Measurements from ENCODE around the gene RRBP1. TPM values are rescaled to one million over a fixed set of nuclear protein-coding genes. Genes with fewer than 3 reads are reported as not detected.

The RRBP1 gene
- total RNA-seq, 1 experiment from 2014 or later = 3.7 TPM

- no peaks in the 10 kb centered on the region for H3K36me3 ChIP-seq (ENCODE audit: insufficient read depth, low read length)
- H3K79me2 ChIP-seq (ENCODE audit: low read length) = no peaks in the 10 kb centered on the region
- no peak overlapping the region for H3K27ac ChIP-seq (ENCODE audit: low read length)
- H3K9me2 ChIP-seq (replicated peaks; ENCODE audit: insufficient read depth, low read length) = no peaks in the 10 kb centered on the region
- H3K9me3 ChIP-seq (ENCODE audit: low read length) = no peaks in the 10 kb centered on the region
- H4K20me1 ChIP-seq (ENCODE audit: insufficient read depth, low read depth, low read length) = no peaks in the 10 kb centered on the region
- no peaks in the 10 kb centered on the region for H3K27me3 ChIP-seq (ENCODE audit: low read length)
- no peak overlapping the region for H3K9ac ChIP-seq (ENCODE audit: low read length)
- H2AFZ ChIP-seq (ENCODE audit: low read length) = no peak overlapping the region
- H3K4me2 ChIP-seq (ENCODE audit: low read depth, low read length, poor library complexity, severe bottlenecking) = no peak overlapping the region
- H3K4me1 ChIP-seq (ENCODE audit: low read length) = no peaks in the 10 kb centered on the region
- no peak for DNase-seq
- H3K4me3 ChIP-seq (ENCODE audit: low read length) = no peak overlapping the region
These were observed 44.6 kb downstream of the RRBP1 start for GRCh38 chr20:17637413-17637780.

GRCh38 chr20:17636523-17637412 is 45.3 kb downstream of the RRBP1 start:
- H4K20me1 ChIP-seq (ENCODE audit: insufficient read depth, low read depth, low read length) = no peaks in the 10 kb centered on the region
- no peak overlapping the region for H2AFZ ChIP-seq (ENCODE audit: low read length)
- no peak for DNase-seq
- H3K27me3 ChIP-seq (ENCODE audit: low read length) = no peaks in the 10 kb centered on the region
- H3K9ac ChIP-seq (ENCODE audit: low read length) = no peak overlapping the region
- H3K4me3 ChIP-seq (ENCODE audit: low read length) = no peak overlapping the region
- H3K9me2 ChIP-seq (replicated peaks; ENCODE audit: insufficient read depth, low read length) = no peaks in the 10 kb centered on the region
- no peak overlapping the region for H3K4me2 ChIP-seq (ENCODE audit: low read depth, low read length, poor library complexity, severe bottlenecking)
- H3K27ac ChIP-seq (ENCODE audit: low read length) = no peak overlapping the region
- no peaks in the 10 kb centered on the region for H3K36me3 ChIP-seq (ENCODE audit: insufficient read depth, low read length)
- H3K79me2 ChIP-seq (ENCODE audit: low read length) = no peaks in the 10 kb centered on the region
- no peaks in the 10 kb centered on the region for H3K4me1 ChIP-seq (ENCODE audit: low read length)
- no peaks in the 10 kb centered on the region for H3K9me3 ChIP-seq (ENCODE audit: low read length)

- Histone ChIP-seq H3K27ac (ENCODE audit: low read length) (no peak overlapping the region), H3K4me1 (ENCODE audit: low read length) (no peaks in the 10 kb centered on the region), H3K79me2 (ENCODE audit: low read length) (no peaks in the 10 kb centered on the region), H4K20me1 (ENCODE audit: insufficient read depth, low read depth, low read length) (no peaks in the 10 kb centered on the region), H3K9ac (ENCODE audit: low read length) (no peak overlapping the region), H2AFZ (ENCODE audit: low read length) (no peak overlapping the region), H3K36me3 (ENCODE audit: insufficient read depth, low read length) (no peaks in the 10 kb centered on the region), H3K27me3 (ENCODE audit: low read length) (no peaks in the 10 kb centered on the region), H3K9me3 (ENCODE audit: low read length) (no peaks in the 10 kb centered on the region), H3K9me2 (replicated peaks; ENCODE audit: insufficient read depth, low read length) (no peaks in the 10 kb centered on the region), H3K4me3 (ENCODE audit: low read length) (no peak overlapping the region), H3K4me2 (ENCODE audit: low read depth, low read length, poor library complexity, severe bottlenecking) (no peak overlapping the region)
- no peak for DNase-seq
These were observed 46.5 kb downstream of the RRBP1 start for GRCh38 chr20:17635332-17636244.

- H3K27me3 ChIP-seq (ENCODE audit: low read length) = no peaks in the 10 kb centered on the region
- no peak overlapping the region for H3K4me3 ChIP-seq (ENCODE audit: low read length)
- no peak overlapping the region for H3K27ac ChIP-seq (ENCODE audit: low read length)
- no peaks in the 10 kb centered on the region for H3K79me2 ChIP-seq (ENCODE audit: low read length)
- H3K9me3 ChIP-seq (ENCODE audit: low read length) = no peaks in the 10 kb centered on the region
- no peak overlapping the region for H3K4me2 ChIP-seq (ENCODE audit: low read depth, low read length, poor library complexity, severe bottlenecking)
- H3K9ac ChIP-seq (ENCODE audit: low read length) = no peak overlapping the region
- no peaks in the 10 kb centered on the region for H3K36me3 ChIP-seq (ENCODE audit: insufficient read depth, low read length)
- no peak for DNase-seq
- H3K9me2 ChIP-seq (replicated peaks; ENCODE audit: insufficient read depth, low read length) = no peaks in the 10 kb centered on the region
- no peaks in the 10 kb centered on the region for H3K4me1 ChIP-seq (ENCODE audit: low read length)
- no peaks in the 10 kb centered on the region for H4K20me1 ChIP-seq (ENCODE audit: insufficient read depth, low read depth, low read length)
- H2AFZ ChIP-seq (ENCODE audit: low read length) = no peak overlapping the region
These were observed 47.2 kb downstream of the RRBP1 start for GRCh38 chr20:17634661-17635331.

- no peak for DNase-seq
- Histone ChIP-seq H3K9me2 (replicated peaks; ENCODE audit: insufficient read depth, low read length) (no peaks in the 10 kb centered on the region), H3K4me2 (ENCODE audit: low read depth, low read length, poor library complexity, severe bottlenecking) (no peak overlapping the region), H3K4me1 (ENCODE audit: low read length) (no peaks in the 10 kb centered on the region), H3K27ac (ENCODE audit: low read length) (no peak overlapping the region), H3K4me3 (ENCODE audit: low read length) (no peak overlapping the region), H4K20me1 (ENCODE audit: insufficient read depth, low read depth, low read length) (no peaks in the 10 kb centered on the region), H3K27me3 (ENCODE audit: low read length) (no peaks in the 10 kb centered on the region), H3K9ac (ENCODE audit: low read length) (no peak overlapping the region), H3K79me2 (ENCODE audit: low read length) (no peaks in the 10 kb centered on the region), H3K9me3 (ENCODE audit: low read length) (no peaks in the 10 kb centered on the region), H2AFZ (ENCODE audit: low read length) (no peak overlapping the region), H3K36me3 (ENCODE audit: insufficient read depth, low read length) (no peaks in the 10 kb centered on the region)
These were observed 48.1 kb downstream of the RRBP1 start for GRCh38 chr20:17633850-17634500.

- H3K9me3 ChIP-seq (ENCODE audit: low read length) = no peaks in the 10 kb centered on the region
- H3K9me2 ChIP-seq (replicated peaks; ENCODE audit: insufficient read depth, low read length) = no peaks in the 10 kb centered on the region
- no peak overlapping the region for H3K27ac ChIP-seq (ENCODE audit: low read length)
- H2AFZ ChIP-seq (ENCODE audit: low read length) = no peak overlapping the region
- H3K79me2 ChIP-seq (ENCODE audit: low read length) = no peaks in the 10 kb centered on the region
- no peak overlapping the region for H3K4me3 ChIP-seq (ENCODE audit: low read length)
- no peak for DNase-seq
- H3K4me2 ChIP-seq (ENCODE audit: low read depth, low read length, poor library complexity, severe bottlenecking) = no peak overlapping the region
- no peak overlapping the region for H3K9ac ChIP-seq (ENCODE audit: low read length)
- no peaks in the 10 kb centered on the region for H3K36me3 ChIP-seq (ENCODE audit: insufficient read depth, low read length)
- H3K27me3 ChIP-seq (ENCODE audit: low read length) = no peaks in the 10 kb centered on the region
- H3K4me1 ChIP-seq (ENCODE audit: low read length) = no peaks in the 10 kb centered on the region
- no peaks in the 10 kb centered on the region for H4K20me1 ChIP-seq (ENCODE audit: insufficient read depth, low read depth, low read length)
These were observed 48.7 kb downstream of the RRBP1 start for GRCh38 chr20:17633221-17633849.

GRCh38 chr20:17631576-17632319 is 50.3 kb downstream of the RRBP1 start:
- Histone ChIP-seq H3K4me3 (ENCODE audit: low read length) (no peak overlapping the region), H3K9ac (ENCODE audit: low read length) (no peak overlapping the region), H3K36me3 (ENCODE audit: insufficient read depth, low read length) (no peaks in the 10 kb centered on the region), H3K4me2 (ENCODE audit: low read depth, low read length, poor library complexity, severe bottlenecking) (no peak overlapping the region), H4K20me1 (ENCODE audit: insufficient read depth, low read depth, low read length) (no peaks in the 10 kb centered on the region), H3K27me3 (ENCODE audit: low read length) (no peaks in the 10 kb centered on the region), H2AFZ (ENCODE audit: low read length) (no peak overlapping the region), H3K9me2 (replicated peaks; ENCODE audit: insufficient read depth, low read length) (no peaks in the 10 kb centered on the region), H3K9me3 (ENCODE audit: low read length) (no peaks in the 10 kb centered on the region), H3K27ac (ENCODE audit: low read length) (no peak overlapping the region), H3K4me1 (ENCODE audit: low read length) (no peaks in the 10 kb centered on the region), H3K79me2 (ENCODE audit: low read length) (no peaks in the 10 kb centered on the region)
- DNase-seq = no peak

Measured in Karpas-422 (cell line).